IPS DF 6.9 (cell line): ENCODE data around the gene ARHGEF7.

ENCODE experiments used
- DNase-seq: peaks from one replicate; pipeline ENCODE4 v3.0.0-alpha.2; 2013; ENCODE audit warnings: low read depth, low spot score
- H3K27ac ChIP-seq: one replicate; pipeline ENCODE4 v1.5.1; 2013; ENCODE audit warnings: low read length, control low read depth
- H3K27me3 ChIP-seq: 2 replicates; pipeline ENCODE4 v1.6.1; 2013; ENCODE audit warnings: mild to moderate bottlenecking, low read length; ENCODE audit not compliant: control insufficient read depth, insufficient read depth
- H3K36me3 ChIP-seq: 2 replicates; pipeline ENCODE4 v1.6.1; 2013; ENCODE audit warnings: low read length; ENCODE audit not compliant: control insufficient read depth, insufficient read depth
- H3K4me1 ChIP-seq: 2 replicates; pipeline ENCODE4 v1.6.1; 2013; ENCODE audit warnings: low read length; ENCODE audit not compliant: control insufficient read depth, insufficient read depth
- H3K4me3 ChIP-seq: 2 replicates; pipeline ENCODE4 v1.5.1; 2013; ENCODE audit warnings: mild to moderate bottlenecking, low read length
- H3K9me3 ChIP-seq: 2 replicates; pipeline ENCODE4 v1.6.1; 2013; ENCODE audit warnings: low read length, inconsistent platforms; ENCODE audit not compliant: control insufficient read depth, insufficient read depth
- WGBS: extraction: QIAGEN DNeasy Blood & Tissue Kit; methylation state at CpG from one replicate; pipeline ENCODE4 v1.1.7; 2013; ENCODE audit warnings: mixed read lengths, missing lambda C conversion rate; ENCODE audit not compliant: insufficient read length, insufficient coverage; 5-methylcytosine and 5-hydroxymethylcytosine counted together

Gene ARHGEF7

DNA sequence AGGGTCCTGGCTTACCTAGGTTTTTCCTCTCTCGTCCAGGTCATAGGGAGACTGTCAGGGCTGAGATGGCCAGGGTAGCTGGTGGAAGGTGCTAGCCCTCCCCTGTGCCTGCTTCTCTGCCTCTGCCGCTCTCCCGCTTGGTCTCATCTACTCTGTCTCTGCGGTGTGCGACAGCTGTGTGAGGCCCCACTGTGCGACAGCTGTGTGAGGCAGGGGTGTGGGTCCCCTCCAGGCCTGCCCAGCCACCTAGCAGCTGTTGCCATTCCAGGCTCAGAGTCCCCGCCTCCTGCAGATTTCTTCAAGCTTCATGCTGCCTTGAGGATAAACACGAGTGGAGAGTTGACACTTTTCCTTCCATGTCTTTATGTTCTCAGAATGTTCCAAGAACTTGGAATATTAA, 53.0 kb downstream of the ARHGEF7 start:
- WGBS: no CpG with 5 or more reads among the region's 8 CpGs
- H3K36me3 ChIP-seq: no peaks in the 10 kb centered on the region
- no peak overlapping the region for H3K4me3 ChIP-seq
- H3K9me3 ChIP-seq: no peaks in the 10 kb centered on the region
- no peak for DNase-seq
- 0 out of 2 replicates have a peak, but pooled peaks cover 1% of the 10 kb centered on the region for H3K4me1 ChIP-seq
- no peak overlapping the region for H3K27ac ChIP-seq
- H3K27me3 ChIP-seq: no peaks in the 10 kb centered on the region

DNA sequence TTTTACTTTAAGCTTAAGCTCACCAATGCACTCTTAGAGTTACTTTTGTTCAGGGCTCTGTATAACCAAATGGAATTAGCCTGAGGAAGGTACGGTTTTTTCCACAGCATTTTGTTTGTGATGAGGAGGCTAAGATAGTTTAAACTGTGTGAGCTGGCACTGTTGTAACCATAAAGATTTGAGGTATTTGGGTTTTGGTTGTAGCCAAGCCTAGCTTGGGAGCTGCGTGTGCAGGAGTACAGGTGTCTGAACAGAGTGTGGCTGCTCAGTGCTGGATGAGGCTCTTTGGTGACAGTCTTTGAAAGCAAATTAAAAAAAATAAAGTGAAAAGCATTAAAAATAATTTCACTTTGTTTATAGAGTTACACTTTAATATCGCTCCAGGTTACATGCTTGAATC, 56.0 kb downstream of the ARHGEF7 start:
- WGBS: no CpG with 5 or more reads among the region's 3 CpGs
- Histone ChIP-seq H3K9me3 (no peaks in the 10 kb centered on the region), H3K4me3 (no peak overlapping the region), H3K27me3 (no peaks in the 10 kb centered on the region), H3K36me3 (no peaks in the 10 kb centered on the region), H3K4me1 (0 out of 2 replicates have a peak, but pooled peaks cover 1% of the 10 kb centered on the region), H3K27ac (no peak overlapping the region)
- no peak for DNase-seq

DNA sequence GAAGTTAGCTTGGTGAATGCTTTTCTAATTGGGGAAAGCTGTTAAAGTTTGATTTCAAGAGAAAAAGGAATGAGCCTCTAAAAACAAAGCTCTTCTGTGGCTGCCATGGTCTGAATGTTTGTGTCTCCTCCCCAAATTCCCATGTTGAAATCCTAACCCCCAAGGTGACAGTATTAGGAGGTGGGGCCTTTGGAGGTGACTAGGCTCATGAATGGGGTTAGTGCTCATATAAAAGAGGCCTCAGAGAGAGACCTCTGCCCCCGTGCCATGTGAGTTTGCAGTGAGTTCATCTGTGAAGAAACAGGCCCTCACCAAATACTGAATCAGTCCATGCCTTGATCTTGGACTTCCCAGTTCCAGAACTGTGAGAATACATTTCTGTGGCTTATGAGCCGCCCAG, 56.5 kb downstream of the ARHGEF7 start:
- Histone ChIP-seq H3K27ac (no peak overlapping the region), H3K9me3 (no peaks in the 10 kb centered on the region), H3K4me1 (0 out of 2 replicates have a peak, but pooled peaks cover 1% of the 10 kb centered on the region), H3K27me3 (no peaks in the 10 kb centered on the region), H3K4me3 (no peak overlapping the region), H3K36me3 (no peaks in the 10 kb centered on the region)
- WGBS: no CpG with 5 or more reads among the region's 2 CpGs
- no peak for DNase-seq

DNA sequence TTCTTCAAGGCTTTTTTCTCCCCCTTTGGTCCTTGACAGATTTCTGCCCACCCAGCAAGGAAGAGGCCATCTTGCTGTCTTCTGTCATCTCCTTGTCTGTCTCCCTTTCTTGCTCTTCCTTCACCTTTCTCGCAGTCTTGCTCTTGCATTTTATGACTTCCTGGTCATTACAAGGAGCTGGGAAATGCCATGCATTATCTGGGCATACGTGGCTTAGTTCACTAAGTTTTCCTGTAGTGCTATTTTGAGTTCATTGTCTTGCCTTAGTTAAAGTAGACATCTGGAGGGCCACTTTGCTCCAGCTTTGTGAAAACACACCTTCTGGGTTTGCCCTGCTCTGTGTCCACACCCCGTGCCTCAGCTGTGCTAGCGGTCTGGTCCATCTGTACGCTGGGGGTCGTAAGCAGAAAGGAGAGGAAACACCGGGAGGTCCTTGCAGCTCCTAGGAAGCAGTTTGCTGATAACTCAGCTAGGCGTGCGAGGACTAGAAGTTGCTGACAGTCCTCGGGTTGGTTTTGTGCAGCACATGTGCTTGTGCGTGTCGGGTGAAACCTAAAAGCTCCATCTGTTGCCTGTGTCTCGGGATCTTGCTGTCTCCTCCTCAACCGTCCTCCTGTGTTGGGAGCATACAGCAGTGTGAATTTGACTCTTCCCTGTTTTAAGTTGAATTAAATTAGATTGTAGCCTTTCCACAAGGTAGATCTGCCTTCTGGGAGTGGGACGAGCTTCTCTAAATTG, 59.4 kb downstream of the ARHGEF7 start:
- DNase-seq: no peak
- WGBS: no CpG with 5 or more reads among the region's 15 CpGs
- H3K9me3 ChIP-seq: no peaks in the 10 kb centered on the region
- H3K27me3 ChIP-seq: no peaks in the 10 kb centered on the region
- H3K4me1 ChIP-seq: 0 out of 2 replicates have a peak, but pooled peaks cover 1% of the 10 kb centered on the region
- H3K4me3 ChIP-seq: no peak overlapping the region
- no peak overlapping the region for H3K27ac ChIP-seq
- H3K36me3 ChIP-seq: no peaks in the 10 kb centered on the region

DNA sequence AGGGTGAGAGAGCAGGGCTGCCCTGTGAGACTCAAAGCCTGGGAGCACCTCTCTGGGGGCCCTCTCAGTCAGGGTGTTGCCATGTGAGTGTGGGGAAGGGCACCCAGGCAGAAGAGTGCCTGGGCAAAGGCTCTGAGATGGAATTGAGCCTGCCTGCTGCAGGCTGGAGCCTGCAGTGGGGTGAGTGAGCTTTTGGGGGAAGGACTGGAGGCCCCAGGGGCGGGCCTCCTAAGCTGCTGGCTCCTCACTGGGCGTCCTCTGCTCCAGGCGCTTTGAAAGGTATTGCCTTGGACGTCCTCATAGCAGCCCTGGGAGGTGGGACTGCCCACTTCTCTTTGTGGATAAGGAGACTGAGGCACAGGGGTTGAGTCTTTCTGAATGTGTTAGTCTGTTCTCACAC, 60.3 kb downstream of the ARHGEF7 start:
- H3K4me3 ChIP-seq: no peak overlapping the region
- no peaks in the 10 kb centered on the region for H3K27me3 ChIP-seq
- no peaks in the 10 kb centered on the region for H3K36me3 ChIP-seq
- DNase-seq: no peak
- no peak overlapping the region for H3K27ac ChIP-seq
- 0 out of 2 replicates have a peak, but pooled peaks cover 1% of the 10 kb centered on the region for H3K4me1 ChIP-seq
- no peaks in the 10 kb centered on the region for H3K9me3 ChIP-seq
- WGBS: no CpG with 5 or more reads among the region's 4 CpGs

DNA sequence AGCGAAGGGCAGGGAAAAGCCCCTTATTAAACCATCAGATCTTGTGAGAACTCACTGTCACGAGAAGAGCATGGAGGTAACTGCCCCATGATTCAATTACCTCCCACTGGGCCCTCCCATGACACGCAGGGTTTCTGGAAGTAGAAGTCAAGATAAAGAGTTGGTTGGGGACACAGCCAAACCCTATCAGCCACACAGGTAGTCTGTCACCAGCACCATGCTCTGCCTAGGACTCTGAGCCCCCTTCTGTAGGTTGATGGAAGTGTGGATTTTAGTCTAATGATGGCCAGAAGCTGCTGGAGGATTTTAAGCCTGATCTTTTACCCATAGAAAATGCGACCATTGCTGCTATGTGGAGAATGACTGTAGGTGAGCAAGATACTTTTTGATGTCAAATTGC, 60.8 kb downstream of the ARHGEF7 start:
- no peaks in the 10 kb centered on the region for H3K36me3 ChIP-seq
- no peak for DNase-seq
- no CpG with 5 or more reads among the region's 4 CpGs for WGBS
- no peaks in the 10 kb centered on the region for H3K27me3 ChIP-seq
- H3K4me1 ChIP-seq: 0 out of 2 replicates have a peak, but pooled peaks cover 1% of the 10 kb centered on the region
- H3K9me3 ChIP-seq: no peaks in the 10 kb centered on the region
- H3K4me3 ChIP-seq: no peak overlapping the region
- no peak overlapping the region for H3K27ac ChIP-seq

DNA sequence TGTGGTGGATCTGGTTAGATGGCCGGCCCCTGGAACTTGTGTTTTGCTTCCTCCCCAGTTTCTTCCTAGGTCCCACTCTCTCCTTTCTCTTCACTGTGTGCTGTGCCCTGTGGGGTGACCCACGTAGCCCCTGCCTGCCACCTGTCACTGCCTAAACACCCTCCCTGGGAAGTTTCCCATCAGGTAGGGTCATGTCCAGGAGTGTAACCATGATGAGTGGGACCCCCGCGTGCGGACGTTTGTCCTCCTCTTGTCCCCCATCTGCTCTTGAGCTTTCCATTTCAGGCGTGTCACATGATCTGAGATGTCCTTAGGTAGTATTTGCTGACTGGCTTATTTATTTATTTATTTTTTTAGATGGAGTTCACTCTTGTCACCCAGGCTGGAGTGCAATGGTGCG, 61.3 kb downstream of the ARHGEF7 start:
- no peaks in the 10 kb centered on the region for H3K36me3 ChIP-seq
- H3K27ac ChIP-seq: no peak overlapping the region
- no peaks in the 10 kb centered on the region for H3K9me3 ChIP-seq
- no peak for DNase-seq
- H3K27me3 ChIP-seq: no peaks in the 10 kb centered on the region
- H3K4me1 ChIP-seq: no peaks in the 10 kb centered on the region
- no CpG with 5 or more reads among the region's 8 CpGs for WGBS
- H3K4me3 ChIP-seq: no peak overlapping the region

DNA sequence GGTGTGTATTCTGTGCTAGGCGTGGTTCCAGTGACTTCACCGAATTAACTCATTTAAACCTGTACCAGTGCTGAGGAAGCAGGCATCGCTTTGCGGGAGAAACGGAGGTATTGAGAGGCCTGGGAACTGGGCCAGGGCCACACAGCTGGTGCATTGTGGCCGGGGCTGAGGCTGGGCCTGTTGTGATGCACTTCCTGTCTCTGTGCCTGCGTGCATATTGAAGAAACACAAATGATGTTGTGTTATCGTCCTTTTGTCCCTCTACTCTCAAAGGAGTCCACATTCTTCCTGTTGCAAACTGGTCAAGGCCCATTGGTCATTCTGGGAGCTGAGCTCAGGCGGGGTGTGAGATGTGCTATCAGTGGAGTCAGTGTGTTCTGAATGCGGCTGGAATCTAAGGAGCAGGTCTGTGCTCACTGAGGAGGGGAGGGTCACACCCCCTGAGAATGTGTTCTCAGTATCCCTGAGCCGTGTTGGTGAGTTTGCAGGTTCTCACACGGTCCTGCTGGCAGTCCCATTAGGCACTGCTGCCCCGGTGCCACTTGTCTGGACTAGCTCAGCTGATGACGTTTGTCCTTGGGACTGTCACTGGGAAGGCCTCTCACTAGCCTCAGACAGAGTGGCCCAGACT, 62.1 kb downstream of the ARHGEF7 start:
- no peaks in the 10 kb centered on the region for H3K9me3 ChIP-seq
- H3K36me3 ChIP-seq: no peaks in the 10 kb centered on the region
- WGBS: no CpG with 5 or more reads among the region's 14 CpGs
- no peak for DNase-seq
- no peaks in the 10 kb centered on the region for H3K27me3 ChIP-seq
- no peaks in the 10 kb centered on the region for H3K4me1 ChIP-seq
- no peak overlapping the region for H3K27ac ChIP-seq
- H3K4me3 ChIP-seq: no peak overlapping the region

DNA sequence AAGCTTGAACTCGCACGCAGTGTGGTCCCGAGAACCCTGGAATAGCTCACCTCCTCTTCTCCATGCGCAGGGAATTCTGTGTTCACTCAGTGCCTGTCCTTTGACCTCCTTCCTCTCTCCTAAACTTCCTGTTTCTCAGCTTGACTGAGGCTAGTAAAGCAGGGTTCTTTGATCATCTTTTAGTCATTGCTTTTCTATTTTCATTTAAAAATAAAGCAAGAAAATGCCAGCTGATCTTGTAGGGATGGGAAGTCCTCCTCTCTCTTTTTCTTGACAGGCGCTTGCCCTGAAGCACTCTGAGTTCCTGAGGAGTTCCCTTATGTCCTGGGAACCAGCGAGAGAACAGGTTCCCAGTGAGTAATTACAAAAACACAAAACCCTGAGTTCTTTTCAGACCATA, 62.8 kb downstream of the ARHGEF7 start:
- DNase-seq: no peak
- no peaks in the 10 kb centered on the region for H3K4me1 ChIP-seq
- no peaks in the 10 kb centered on the region for H3K27me3 ChIP-seq
- no peaks in the 10 kb centered on the region for H3K36me3 ChIP-seq
- H3K4me3 ChIP-seq: no peak overlapping the region
- no peak overlapping the region for H3K27ac ChIP-seq
- no CpG with 5 or more reads among the region's 6 CpGs for WGBS
- H3K9me3 ChIP-seq: no peaks in the 10 kb centered on the region

DNA sequence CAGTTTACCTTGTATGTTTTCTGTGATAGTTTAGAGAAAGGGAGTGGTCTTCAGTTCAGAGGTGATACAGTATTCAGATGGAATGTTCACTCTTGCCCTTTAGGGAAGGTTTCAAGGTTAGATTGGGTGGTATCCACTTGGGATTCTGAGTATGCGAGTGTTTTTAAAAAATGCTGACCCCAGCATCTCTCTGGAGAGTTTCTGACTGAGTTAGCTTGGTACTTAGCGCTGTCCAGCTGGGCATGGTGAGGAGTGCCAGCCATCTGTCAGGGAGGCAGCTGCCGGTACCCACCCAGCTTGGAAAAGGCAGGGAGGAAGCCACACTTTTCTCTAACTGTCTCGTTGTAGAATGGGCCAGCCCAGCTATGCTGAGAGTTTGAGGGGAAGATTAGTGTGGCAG, 63.3 kb downstream of the ARHGEF7 start:
- no peak overlapping the region for H3K4me3 ChIP-seq
- no peaks in the 10 kb centered on the region for H3K27me3 ChIP-seq
- no peak for DNase-seq
- no peak overlapping the region for H3K27ac ChIP-seq
- WGBS: no CpG with 5 or more reads among the region's 4 CpGs
- no peaks in the 10 kb centered on the region for H3K9me3 ChIP-seq
- no peaks in the 10 kb centered on the region for H3K36me3 ChIP-seq
- no peaks in the 10 kb centered on the region for H3K4me1 ChIP-seq
